CD14-positive monocyte (primary cell): ENCODE measurements around the gene ARID3C. TPM values are rescaled to one million over a fixed set of nuclear protein-coding genes. Genes with fewer than 3 reads are reported as not detected.
A peak's percentile ranks its signal among the peaks of the same experiment; 100 is the strongest.

Source experiments
- DNase-seq, 3 donors: peaks; one replicate each; pipeline ENCODE4 v3.0.0-alpha.2; 2011 to 2022
- H2AFZ ChIP-seq: 2 replicates; pipeline ENCODE4 v1.6.0; 2012; ENCODE audit warnings: mild to moderate bottlenecking, low read depth, low read length, inconsistent platforms; ENCODE audit not compliant: insufficient read depth, poor library complexity, severe bottlenecking
- H3K27ac ChIP-seq, 2 donors: 1 replicate in 1 of 2; 2 replicates in 1 of 2; pipeline ENCODE4 v1.5.1; 2012 to 2013; ENCODE audit warnings: low read length in 2 of 2, control low read depth in 1 of 2, inconsistent platforms in 1 of 2, low read depth in 1 of 2, mild to moderate bottlenecking in 1 of 2
- H3K27me3 ChIP-seq, 2 donors: one replicate each; pipeline versions ENCODE4 v1.6.0 to v1.6.1; 2011 to 2013; ENCODE audit warnings: low read length in 2 of 2; ENCODE audit not compliant: control insufficient read depth in 2 of 2, insufficient read depth in 2 of 2
- H3K36me3 ChIP-seq, 2 donors: replicated peaks in 1 of 2; 1 replicate in 1 of 2; 2 replicates in 1 of 2; pipeline versions ENCODE4 v1.5.1 to v1.6.1; 2012 to 2013; ENCODE audit warnings: low read length in 2 of 2, control low read depth in 1 of 2, inconsistent platforms in 1 of 2, mild to moderate bottlenecking in 1 of 2; ENCODE audit not compliant: insufficient read depth in 2 of 2, control insufficient read depth in 1 of 2
- H3K4me1 ChIP-seq, 2 donors: 1 replicate in 1 of 2; 2 replicates in 1 of 2; pipeline versions ENCODE4 v1.5.1 to v1.6.1; 2012 to 2013; ENCODE audit warnings: low read length in 2 of 2, control low read depth in 1 of 2, inconsistent platforms in 1 of 2, mild to moderate bottlenecking in 1 of 2, moderate library complexity in 1 of 2; ENCODE audit not compliant: insufficient read depth in 2 of 2, control insufficient read depth in 1 of 2
- H3K4me2 ChIP-seq: replicated peaks from 2 replicates; pipeline ENCODE3; 2012; ENCODE audit warnings: low read length, moderate library complexity, mild to moderate bottlenecking; ENCODE audit not compliant: poor library complexity, severe bottlenecking; ENCODE audit errors: extremely low read depth
- H3K4me3 ChIP-seq, 3 experiments: fragments of 200-600 bp in 1 of 3; sonication (generic) in 1 of 3; replicated peaks in 1 of 3; 1 replicate in 2 of 3; 2 replicates in 1 of 3; pipeline ENCODE4 v1.5.1; 2011 to 2013; ENCODE audit warnings: low read length in 3 of 3, mild to moderate bottlenecking in 3 of 3, control low read depth in 2 of 3, low read depth in 2 of 3, inconsistent platforms in 1 of 3, moderate library complexity in 1 of 3
- H3K79me2 ChIP-seq: 2 replicates; pipeline ENCODE4 v1.6.0; 2012; ENCODE audit warnings: mild to moderate bottlenecking, control low read depth, inconsistent platforms, low read length, moderate library complexity; ENCODE audit not compliant: insufficient read depth
- H3K9ac ChIP-seq: 2 replicates; pipeline ENCODE4 v1.6.0; 2017; ENCODE audit warnings: low read length, mild to moderate bottlenecking; ENCODE audit not compliant: insufficient read depth, poor library complexity, severe bottlenecking
- H3K9me3 ChIP-seq, 2 donors: replicated peaks in 1 of 2; 1 replicate in 1 of 2; 2 replicates in 1 of 2; pipeline versions ENCODE4 v1.5.1 to v1.6.1; 2012 to 2013; ENCODE audit warnings: low read length in 2 of 2, control low read depth in 1 of 2; ENCODE audit not compliant: control insufficient read depth in 1 of 2, insufficient read depth in 1 of 2
- H4K20me1 ChIP-seq: 2 replicates; pipeline ENCODE4 v1.6.0; 2012; ENCODE audit warnings: mild to moderate bottlenecking, low read length, control low read depth, moderate library complexity; ENCODE audit not compliant: insufficient read depth
- H3K27ac Mint-ChIP-seq, 7 donors: one replicate each; pipeline ENCODE4 v1.8.0; 2020; ENCODE audit warnings: mild to moderate bottlenecking in 7 of 7, mixed read lengths in 7 of 7, moderate library complexity in 6 of 7, inconsistent platforms in 2 of 7
- H3K27me3 Mint-ChIP-seq, 3 donors: one replicate each; pipeline ENCODE4 v1.8.0; 2021 to 2022; ENCODE audit warnings: low read depth in 3 of 3, mild to moderate bottlenecking in 3 of 3, mixed read lengths in 3 of 3, moderate library complexity in 3 of 3, inconsistent platforms in 1 of 3
- H3K36me3 Mint-ChIP-seq, 2 donors: one replicate each; pipeline ENCODE4 v1.8.0; 2020; ENCODE audit warnings: mixed read lengths in 2 of 2, inconsistent platforms in 1 of 2, mild to moderate bottlenecking in 1 of 2
- H3K4me1 Mint-ChIP-seq: one replicate; pipeline ENCODE4 v1.8.0; 2020; ENCODE audit warnings: mild to moderate bottlenecking, mixed read lengths
- H3K4me3 Mint-ChIP-seq, 2 donors: one replicate each; pipeline ENCODE4 v1.8.0; 2020; ENCODE audit warnings: mild to moderate bottlenecking in 2 of 2, mixed read lengths in 2 of 2, moderate library complexity in 1 of 2
- H3K9me3 Mint-ChIP-seq, 7 donors: one replicate each; pipeline ENCODE4 v1.8.0; 2020 to 2022; ENCODE audit warnings: mixed read lengths in 7 of 7, mild to moderate bottlenecking in 6 of 7, moderate library complexity in 6 of 7, inconsistent platforms in 2 of 7
- CTCF ChIP-seq: fragments of 200-600 bp; IDR thresholded peaks from one replicate; pipeline ENCODE4 v1.8.0; 2022; ENCODE audit warnings: antibody characterized with exemption, mild to moderate bottlenecking
- WGBS: methylation state at CpG from one replicate; pipeline ENCODE4 v1.1.5; 2013; ENCODE audit warnings: missing lambda C conversion rate; ENCODE audit not compliant: insufficient coverage; 5-methylcytosine and 5-hydroxymethylcytosine counted together
- intact Hi-C, 2 donors: fragments of 100-400 bp; cut with micrococcal nuclease; formaldehyde crosslinking; loops; one replicate each; pipeline versions ENCODE4 v1.15.0 to v1.15.1; 2023
- polyA plus RNA-seq, 3 donors: library from polyadenylated mRNA; depleted of rRNA in 1 of 3; unstranded in 2 of 3; stranded (reverse) in 1 of 3; fragments of 300-500 nt in 2 of 3; fragments of >200 nt in 1 of 3; fragmentation: Illumina TruSeq in 2 of 3; gene quantifications; 1 replicate in 2 of 3; 2 replicates in 1 of 3; pipeline ENCODE4 v1.2.3, GENCODE V29; 2012 to 2021

Gene ARID3C
- polyA plus RNA-seq, 3 donors = not detected

DNA sequence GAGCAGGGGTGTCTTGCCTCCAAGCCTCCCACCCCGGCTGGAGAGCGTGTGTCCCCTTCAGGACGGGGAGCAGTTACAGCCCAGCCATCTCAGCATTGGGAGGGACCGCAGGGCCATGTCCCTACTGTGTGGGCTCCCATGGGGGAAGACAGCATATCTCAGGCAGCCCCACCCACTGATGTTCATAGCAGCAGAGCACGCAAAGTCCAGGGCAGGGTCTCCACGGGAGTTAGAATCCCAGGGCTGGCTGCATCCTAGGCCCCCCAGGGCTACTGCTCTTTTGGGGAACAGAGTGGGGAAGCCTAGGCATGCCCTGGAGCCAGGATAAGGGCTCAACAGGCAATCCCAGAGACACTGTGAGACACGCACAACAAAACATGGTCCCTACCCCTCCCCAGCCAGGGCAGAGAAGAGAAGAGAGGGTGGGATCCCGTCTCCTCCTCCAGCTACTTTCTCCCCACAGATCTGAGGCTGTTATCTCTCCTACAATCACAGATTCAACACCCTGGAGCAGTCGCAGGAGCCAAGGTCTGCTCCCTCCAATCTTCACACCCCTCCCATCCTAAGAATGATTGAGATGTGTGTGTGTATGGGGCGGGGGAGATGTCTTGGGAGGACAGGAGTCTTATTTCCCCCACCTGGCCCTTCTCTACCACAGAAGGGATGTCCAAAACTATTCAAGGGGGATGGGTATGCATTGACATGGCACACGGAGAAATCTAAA, 42.8 kb downstream of the ARID3C start:
- H2AFZ ChIP-seq = no peak overlapping the region
- peaks cover 0 to 4% of the 10 kb centered on the region in 2 donors for H3K36me3 Mint-ChIP-seq
- no peaks in the 10 kb centered on the region for H3K79me2 ChIP-seq
- no peaks in the 10 kb centered on the region for H4K20me1 ChIP-seq
- peaks cover 11 to 16% of the 10 kb centered on the region in 2 donors for H3K4me1 ChIP-seq
- H3K27me3 Mint-ChIP-seq = peaks cover 71 to 83% (median 74%) of the 10 kb centered on the region in 3 donors
- peaks cover 16% of the 10 kb centered on the region for H3K4me1 Mint-ChIP-seq
- H3K4me3 ChIP-seq = no peak overlapping the region
- no peak for TF ChIP-seq CTCF
- intact Hi-C loops = no loop called here
- no peak overlapping the region for H3K9ac ChIP-seq
- no peaks in the 10 kb centered on the region for H3K36me3 ChIP-seq
- H3K4me2 ChIP-seq = no peak overlapping the region
- no peak overlapping the region for H3K27ac ChIP-seq
- peaks cover 0 to 14% (median 10%) of the 10 kb centered on the region in 7 donors for H3K9me3 Mint-ChIP-seq
- H3K27me3 ChIP-seq = peaks cover 47 to 81% of the 10 kb centered on the region in 2 donors
- no peak overlapping the region for H3K27ac Mint-ChIP-seq
- 21% methylated on average over 4 of the region's 11 CpGs for WGBS
- H3K9me3 ChIP-seq = peaks cover 0 to 33% of the 10 kb centered on the region in 2 donors
- H3K4me3 Mint-ChIP-seq = peak overlapping the region in 1 of 2 donors; percentile 40
- no peak for DNase-seq

GRCh38 chr9:34584970-34585369, 43.9 kb downstream of the ARID3C start:
- 77% methylated on average over 3 of the region's 5 CpGs for WGBS
- H3K36me3 ChIP-seq = no peaks in the 10 kb centered on the region
- H3K4me2 ChIP-seq = no peak overlapping the region
- Mint-ChIP-seq H3K27ac (no peak overlapping the region), H3K36me3 (peaks cover 0 to 4% of the 10 kb centered on the region in 2 donors), H3K27me3 (peaks cover 70 to 83% (median 73%) of the 10 kb centered on the region in 3 donors), H3K9me3 (peaks cover 0 to 12% (median 4%) of the 10 kb centered on the region in 7 donors), H3K4me3 (peak overlapping the region in 1 of 2 donors; percentile 46), H3K4me1 (peaks cover 4% of the 10 kb centered on the region)
- DNase-seq = no peak
- no peak for TF ChIP-seq CTCF
- no peaks in the 10 kb centered on the region for H3K79me2 ChIP-seq
- H3K9me3 ChIP-seq = peaks cover 0 to 25% of the 10 kb centered on the region in 2 donors
- no peaks in the 10 kb centered on the region for H4K20me1 ChIP-seq
- H3K27ac ChIP-seq = no peak overlapping the region
- intact Hi-C loops = no loop called here
- no peak overlapping the region for H3K9ac ChIP-seq
- H3K4me1 ChIP-seq = peaks cover under 1 to 5% of the 10 kb centered on the region in 2 donors
- no peak overlapping the region for H2AFZ ChIP-seq
- H3K4me3 ChIP-seq = no peak overlapping the region
- peaks cover 42 to 81% of the 10 kb centered on the region in 2 donors for H3K27me3 ChIP-seq
